ENCODE results near the gene KIF16B.
"Not testable (repeated sequence)": the region's sequence is repeated elsewhere in the genome, so short reads cannot be mapped to it uniquely, and the experiment has no call there.

KIF16B gene

GRCh38 chr20:16608277-16608650, 35.0 kb upstream of the KIF16B start:
- no peak for DNase-seq (ENCODE audit: low read depth)
- TF ChIP-seq CTCF (IDR thresholded peaks at IDR 0.05; ENCODE audit: control insufficient read depth, insufficient read depth, low read depth, low read length, missing control alignments): no peak
- no peak overlapping the region for H3K4me3 ChIP-seq (ENCODE audit: control insufficient read depth, low read depth, low read length)

- TF ChIP-seq CTCF (IDR thresholded peaks at IDR 0.05; ENCODE audit: control insufficient read depth, insufficient read depth, low read depth, low read length, missing control alignments): no peak
- H3K4me3 ChIP-seq (ENCODE audit: control insufficient read depth, low read depth, low read length): no peak overlapping the region
- no peak for DNase-seq (ENCODE audit: low read depth)
These were observed 34.4 kb upstream of the KIF16B start for GRCh38 chr20:16607364-16608276.

- TF ChIP-seq CTCF (IDR thresholded peaks at IDR 0.05; ENCODE audit: control insufficient read depth, insufficient read depth, low read depth, low read length, missing control alignments): no peak
- DNase-seq (ENCODE audit: low read depth): no peak
- H3K4me3 ChIP-seq (ENCODE audit: control insufficient read depth, low read depth, low read length): no peak overlapping the region
These were observed 33.3 kb upstream of the KIF16B start for GRCh38 chr20:16606468-16607070.

- no peak overlapping the region for H3K4me3 ChIP-seq (ENCODE audit: control insufficient read depth, low read depth, low read length)
- TF ChIP-seq CTCF (IDR thresholded peaks at IDR 0.05; ENCODE audit: control insufficient read depth, insufficient read depth, low read depth, low read length, missing control alignments): no peak
- no peak for DNase-seq (ENCODE audit: low read depth)
These were observed 27.8 kb upstream of the KIF16B start for GRCh38 chr20:16601047-16601446.

DNA sequence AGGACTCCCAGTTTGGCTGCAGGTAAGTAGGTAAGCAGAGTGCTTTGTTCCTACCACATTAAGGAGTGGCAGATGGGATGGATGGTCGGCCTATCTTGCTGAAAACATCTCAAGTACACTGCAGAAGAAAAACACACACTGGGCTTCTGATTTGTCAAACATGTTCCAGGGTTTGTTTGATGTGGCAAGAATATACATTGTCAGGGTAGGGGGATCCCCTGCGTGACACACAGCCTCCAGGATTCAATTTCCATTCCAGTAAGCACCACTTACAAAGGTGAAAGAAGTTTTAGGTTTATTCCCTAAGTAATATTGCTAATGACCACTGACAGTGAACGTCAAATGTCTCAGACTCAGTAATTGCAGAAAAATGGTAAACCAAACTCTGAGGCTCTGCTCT, 26.0 kb upstream of the KIF16B start:
- no peak for TF ChIP-seq CTCF (IDR thresholded peaks at IDR 0.05; ENCODE audit: control insufficient read depth, insufficient read depth, low read depth, low read length, missing control alignments)
- no peak overlapping the region for H3K4me3 ChIP-seq (ENCODE audit: control insufficient read depth, low read depth, low read length)
- DNase-seq (ENCODE audit: low read depth): no peak

DNA sequence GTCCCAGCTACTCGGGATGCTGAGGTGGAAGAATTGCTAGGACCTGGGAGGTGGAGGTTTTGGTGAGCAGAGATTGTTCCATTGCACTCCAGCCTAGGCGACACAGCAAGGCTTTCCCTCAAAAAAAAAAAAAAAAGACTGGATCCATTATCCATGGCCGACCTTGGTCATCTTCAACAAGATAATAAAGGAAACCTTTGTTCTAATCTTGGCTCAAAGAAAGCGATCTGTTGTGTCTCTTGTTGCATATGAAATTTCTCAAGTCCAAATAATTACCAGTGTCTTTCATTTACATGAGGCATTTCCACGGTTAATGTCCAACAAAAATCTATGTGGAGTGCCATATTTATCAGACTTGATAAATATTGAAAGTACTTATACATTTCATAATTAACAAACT, 23.7 kb upstream of the KIF16B start:
- no peak for DNase-seq (ENCODE audit: low read depth)
- no peak overlapping the region for H3K4me3 ChIP-seq (ENCODE audit: control insufficient read depth, low read depth, low read length)
- no peak for TF ChIP-seq CTCF (IDR thresholded peaks at IDR 0.05; ENCODE audit: control insufficient read depth, insufficient read depth, low read depth, low read length, missing control alignments)

DNA sequence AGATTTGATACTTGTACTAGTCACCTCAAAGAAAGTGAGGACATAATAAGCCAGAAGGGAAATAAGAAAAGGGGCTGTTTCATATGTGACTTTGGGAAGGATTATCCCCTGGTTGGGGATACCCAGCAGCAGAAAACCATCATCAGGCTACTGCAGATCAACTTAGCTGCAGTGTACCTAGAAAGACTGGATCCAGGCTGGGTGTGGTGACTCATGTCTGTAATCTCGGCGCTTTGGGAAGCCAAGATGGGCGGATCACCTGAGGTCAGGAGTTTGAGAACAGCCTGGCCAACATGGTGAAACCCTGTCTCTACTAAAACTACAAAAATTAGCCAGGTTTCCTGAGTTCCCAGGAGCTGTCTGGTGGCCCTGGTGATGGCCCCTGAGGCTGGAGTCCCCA, 23.2 kb upstream of the KIF16B start:
- H3K4me3 ChIP-seq (ENCODE audit: control insufficient read depth, low read depth, low read length); DNase-seq (ENCODE audit: low read depth): not testable (repeated sequence)

Data from AG09309 (cell line).